T-cell (primary cell): Measurements from ENCODE around the gene GPHA2. TPM values are rescaled to one million over a fixed set of nuclear protein-coding genes. Genes with fewer than 3 reads are reported as not detected.
A peak's percentile ranks its signal among the peaks of the same experiment; 100 is the strongest.

ENCODE experiments used
- ATAC-seq, 4 experiments: fragments of 200-7000 bp in 3 of 4; fragments of 150-1000 bp in 1 of 4; cut with Tn5 transposase; replicated peaks in 1 of 4; 1 replicate in 3 of 4; 2 replicates in 1 of 4; pipeline ENCODE4 v1.10.0; 2021; ENCODE audit warnings: moderate library complexity in 3 of 4, mild to moderate bottlenecking in 2 of 4, moderate number of reproducible peaks in 1 of 4
- CTCF ChIA-PET, 2 donors: fragments of 300-600 bp; sonication (Branson Sonifier 250); formaldehyde crosslinking; loops; one replicate each; lab custom pipeline; 2022; ENCODE audit warnings: antibody characterized with exemption in 2 of 2; lab: Charles Lee
- POLR2A ChIA-PET, 2 donors: fragments of 300-600 bp; sonication (Branson Sonifier 250); formaldehyde crosslinking; loops; one replicate each; lab custom pipeline; 2022; ENCODE audit warnings: antibody characterized with exemption in 2 of 2; lab: Charles Lee
- DNase-seq, 35 experiments: peaks; one replicate each; pipeline versions ENCODE4 v3.0.0 to v3.0.0-alpha.2; 2013 to 2023
- H3K27ac ChIP-seq: one replicate; pipeline ENCODE4 v1.5.1; 2013; ENCODE audit warnings: low read length
- H3K27me3 ChIP-seq, 2 experiments: replicated peaks in 1 of 2; 1 replicate in 1 of 2; 2 replicates in 1 of 2; pipeline versions ENCODE4 v1.6.1 to v1.7.0; 2013; ENCODE audit warnings: low read length in 1 of 2, mixed read lengths in 1 of 2; ENCODE audit not compliant: control insufficient read depth in 2 of 2, insufficient read depth in 2 of 2; ENCODE audit errors: extremely low read depth in 1 of 2
- H3K36me3 ChIP-seq, 2 donors: 1 replicate in 1 of 2; 2 replicates in 1 of 2; pipeline versions ENCODE4 v1.6.1 to v1.7.0; 2013; ENCODE audit warnings: low read length in 1 of 2; ENCODE audit not compliant: control insufficient read depth in 2 of 2, insufficient read depth in 1 of 2; ENCODE audit errors: extremely low read depth in 1 of 2
- H3K4me1 ChIP-seq, 2 experiments: 1 replicate in 1 of 2; 2 replicates in 1 of 2; pipeline versions ENCODE4 v1.6.1 to v1.7.0; 2013; ENCODE audit warnings: low read length in 2 of 2, mixed read lengths in 1 of 2; ENCODE audit not compliant: insufficient read depth in 2 of 2, control insufficient read depth in 1 of 2; ENCODE audit errors: extremely low read depth in 1 of 2
- H3K4me3 ChIP-seq, 2 donors: 1 replicate in 1 of 2; 2 replicates in 1 of 2; pipeline versions ENCODE4 v1.5.1 to v1.7.0; 2013; ENCODE audit warnings: mild to moderate bottlenecking in 2 of 2, low read length in 1 of 2, moderate library complexity in 1 of 2; ENCODE audit not compliant: control insufficient read depth in 1 of 2; ENCODE audit errors: extremely low read depth in 1 of 2
- H3K9me3 ChIP-seq: 2 replicates; pipeline ENCODE4 v1.7.0; 2013
- H3K27ac Mint-ChIP-seq, 2 donors: one replicate each; pipeline ENCODE4 v1.8.0; 2020 to 2021; ENCODE audit warnings: mild to moderate bottlenecking in 2 of 2, mixed read lengths in 2 of 2
- H3K27me3 Mint-ChIP-seq, 2 donors: one replicate each; pipeline ENCODE4 v1.8.0; 2021 to 2022; ENCODE audit warnings: mixed read lengths in 2 of 2
- H3K36me3 Mint-ChIP-seq: one replicate; pipeline ENCODE4 v1.8.0; 2021; ENCODE audit warnings: mixed read lengths
- H3K4me1 Mint-ChIP-seq, 3 donors: one replicate each; pipeline ENCODE4 v1.8.0; 2020 to 2022; ENCODE audit warnings: mixed read lengths in 3 of 3, mild to moderate bottlenecking in 1 of 3
- H3K4me3 Mint-ChIP-seq, 3 donors: one replicate each; pipeline ENCODE4 v1.8.0; 2020 to 2022; ENCODE audit warnings: mild to moderate bottlenecking in 3 of 3, mixed read lengths in 3 of 3, moderate library complexity in 3 of 3
- H3K9me3 Mint-ChIP-seq, 3 donors: one replicate each; pipeline ENCODE4 v1.8.0; 2020 to 2022; ENCODE audit warnings: mixed read lengths in 3 of 3
- WGBS: methylation state at CpG from one replicate; pipeline ENCODE4 v1.1.5; 2013; ENCODE audit warnings: missing lambda C conversion rate; ENCODE audit not compliant: insufficient coverage; 5-methylcytosine and 5-hydroxymethylcytosine counted together
- total RNA-seq, 35 experiments: library from RNA in 6 of 35; stranded (reverse) in 6 of 35; fragments of 120-200 nt in 1 of 35; gene quantifications; one replicate each; pipeline versions ENCODE4 v1.2.1 to v1.2.4 and lab custom pipeline; 2013 to 2026

GPHA2 gene
- total RNA-seq, 5 donors from 2014 or later (not counting 1 experiment from before 2014, with no cell fraction given): 0.90 TPM; not detected in 4

DNA sequence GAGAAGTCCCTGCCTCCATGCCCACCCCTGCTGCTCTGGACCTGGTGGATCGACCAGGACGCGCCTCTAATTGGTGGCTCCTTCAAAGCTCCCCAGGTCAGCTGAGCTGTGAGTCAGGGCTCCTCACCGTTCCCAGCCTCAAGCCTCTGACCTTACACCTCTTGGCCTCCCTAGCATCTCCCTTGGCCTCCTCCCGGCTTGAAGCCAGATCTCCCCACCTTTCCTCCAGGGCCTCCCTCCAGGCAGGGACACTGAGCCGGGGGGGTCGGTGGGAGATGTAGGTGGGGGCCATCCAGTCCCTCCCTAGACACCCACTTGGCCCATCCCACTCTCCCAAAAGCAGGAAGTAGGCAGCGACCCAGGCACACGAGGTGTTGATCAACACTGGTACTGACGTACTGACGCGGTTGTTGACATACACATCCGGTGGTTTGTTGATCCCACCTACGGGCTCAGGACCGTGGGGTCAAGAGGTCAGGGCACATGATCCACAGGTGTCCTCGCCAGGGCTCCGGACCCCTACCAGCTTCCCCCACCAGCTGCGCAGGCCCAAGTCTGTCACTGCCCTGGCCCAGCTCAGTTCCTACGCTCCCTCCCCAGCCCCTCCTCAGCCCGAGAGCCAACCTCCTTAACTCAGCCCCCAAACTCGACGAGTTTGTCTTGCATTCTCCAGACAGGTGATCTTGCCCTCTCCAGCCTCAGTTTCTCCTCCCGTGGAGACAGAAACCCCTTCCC lies 19.5 kb downstream of the GPHA2 start:
- peak in 34 of 35 experiments; percentile 10 to 70 (median 42) for DNase-seq
- peaks cover 14 to 31% of the 10 kb centered on the region in 2 donors for H3K36me3 ChIP-seq
- POLR2A ChIA-PET: interaction anchor here (0.6 to 0.7 kb wide), 2 partner anchors 10 to 15 kb away, joined by 3 read pairs; no protein-coding TSS in a partner anchor
- CTCF ChIA-PET: no interaction called here
- H3K27me3 ChIP-seq: no peaks in the 10 kb centered on the region
- 17% methylated on average over 16 of the region's 23 CpGs for WGBS
- peaks cover 24 to 33% (median 33%) of the 10 kb centered on the region in 3 donors for H3K4me1 Mint-ChIP-seq
- H3K9me3 ChIP-seq: no peaks in the 10 kb centered on the region
- H3K36me3 Mint-ChIP-seq: peaks cover 11% of the 10 kb centered on the region
- H3K4me1 ChIP-seq: peaks cover 5 to 30% of the 10 kb centered on the region in 2 experiments
- no peaks in the 10 kb centered on the region for H3K9me3 Mint-ChIP-seq
- no peaks in the 10 kb centered on the region for H3K27me3 Mint-ChIP-seq
- H3K27ac ChIP-seq: peak overlapping the region; percentile 71
- peak overlapping the region; percentile 95 to 97 for H3K27ac Mint-ChIP-seq
- peak overlapping the region; percentile 82 to 90 (median 84) for H3K4me3 Mint-ChIP-seq
- H3K4me3 ChIP-seq: peak overlapping the region; percentile 93 to 94
- peak in 3 of 4 experiments; percentile 3 to 7 (median 5) for ATAC-seq

GRCh38 chr11:64915376-64915887 lies 20.3 kb downstream of the GPHA2 start:
- H3K36me3 Mint-ChIP-seq: peaks cover 16% of the 10 kb centered on the region
- no CpG with 5 or more reads among the region's 7 CpGs for WGBS
- Histone ChIP-seq H3K9me3 (no peaks in the 10 kb centered on the region), H3K4me1 (peaks cover 5 to 30% of the 10 kb centered on the region in 2 experiments), H3K27me3 (no peaks in the 10 kb centered on the region), H3K36me3 (peaks cover 22 to 38% of the 10 kb centered on the region in 2 donors), H3K4me3 (peak overlapping the region; percentile 93 to 94), H3K27ac (peak overlapping the region; percentile 71)
- ATAC-seq (no peak), DNase-seq (no peak)
- POLR2A ChIA-PET: interaction anchor here (0.6 to 0.7 kb wide), 2 partner anchors 9 to 15 kb away, joined by 3 read pairs; no protein-coding TSS in a partner anchor
- H3K4me3 Mint-ChIP-seq: peak overlapping the region; percentile 82 to 90 (median 84)
- CTCF ChIA-PET: no interaction called here
- peak overlapping the region in 1 of 2 donors; percentile 95 for H3K27ac Mint-ChIP-seq
- no peaks in the 10 kb centered on the region for H3K27me3 Mint-ChIP-seq
- H3K4me1 Mint-ChIP-seq: peaks cover 24 to 33% (median 33%) of the 10 kb centered on the region in 3 donors
- H3K9me3 Mint-ChIP-seq: no peaks in the 10 kb centered on the region

GRCh38 chr11:64914123-64914522 lies 21.6 kb downstream of the GPHA2 start:
- Mint-ChIP-seq H3K4me1 (peaks cover 24 to 33% (median 33%) of the 10 kb centered on the region in 3 donors), H3K36me3 (peaks cover 16% of the 10 kb centered on the region), H3K4me3 (peak overlapping the region in 2 of 3 donors; percentile 46 to 82), H3K27ac (no peak overlapping the region), H3K27me3 (no peaks in the 10 kb centered on the region), H3K9me3 (no peaks in the 10 kb centered on the region)
- Histone ChIP-seq H3K9me3 (no peaks in the 10 kb centered on the region), H3K27ac (no peak overlapping the region), H3K4me3 (no peak overlapping the region), H3K4me1 (peaks cover 5 to 30% of the 10 kb centered on the region in 2 experiments), H3K27me3 (no peaks in the 10 kb centered on the region), H3K36me3 (peaks cover 35 to 47% of the 10 kb centered on the region in 2 donors)
- ATAC-seq: no peak
- WGBS: 97% methylated on average over 15 of the region's 17 CpGs
- ChIA-PET POLR2A (no interaction called here), CTCF (no interaction called here)
- DNase-seq: no peak

DNA sequence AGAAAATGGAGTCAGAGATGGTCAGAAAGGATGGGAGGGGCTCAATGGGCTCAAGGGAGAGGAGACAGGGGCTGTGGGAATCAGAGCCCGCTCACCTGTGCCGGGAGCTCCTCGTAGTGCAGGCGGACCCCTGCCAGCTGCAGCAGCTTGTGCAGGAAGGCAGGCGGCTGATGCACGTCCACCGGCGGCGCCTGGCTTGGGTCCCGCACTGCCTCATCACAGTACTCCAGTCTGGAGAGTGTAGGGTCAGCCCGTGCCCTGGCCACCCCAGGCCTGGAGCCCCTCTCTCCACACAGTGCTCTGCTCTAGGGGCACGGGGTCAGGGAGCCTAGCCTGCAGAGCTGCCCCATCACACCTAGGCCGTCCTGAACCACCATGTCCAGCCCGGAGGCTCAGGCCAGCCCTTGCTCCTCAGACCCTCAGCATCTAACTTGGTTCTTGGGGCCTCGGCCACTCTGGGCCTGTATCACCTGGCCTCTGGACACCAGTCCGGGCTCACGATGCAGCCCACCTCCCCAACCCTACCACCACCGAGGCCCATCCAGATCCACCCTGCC lies 22.4 kb downstream of the GPHA2 start:
- no peak overlapping the region for H3K27ac Mint-ChIP-seq
- peaks cover 35 to 54% of the 10 kb centered on the region in 2 donors for H3K36me3 ChIP-seq
- CTCF ChIA-PET: no interaction called here
- peaks cover 16% of the 10 kb centered on the region for H3K36me3 Mint-ChIP-seq
- no peaks in the 10 kb centered on the region for H3K9me3 Mint-ChIP-seq
- H3K27me3 ChIP-seq: no peaks in the 10 kb centered on the region
- no peak overlapping the region for H3K4me3 ChIP-seq
- H3K27me3 Mint-ChIP-seq: no peaks in the 10 kb centered on the region
- H3K4me3 Mint-ChIP-seq: no peak overlapping the region
- POLR2A ChIA-PET: interaction anchor here in 1 of 2 donors (0.7 kb wide), 1 partner anchor 571 kb away, joined by 3 read pairs; no protein-coding TSS in a partner anchor
- peaks cover 24 to 33% (median 32%) of the 10 kb centered on the region in 3 donors for H3K4me1 Mint-ChIP-seq
- WGBS: 88% methylated on average over 11 of the region's 18 CpGs
- DNase-seq: no peak
- no peak overlapping the region for H3K27ac ChIP-seq
- no peaks in the 10 kb centered on the region for H3K9me3 ChIP-seq
- ATAC-seq: no peak
- H3K4me1 ChIP-seq: peaks cover 5 to 30% of the 10 kb centered on the region in 2 experiments

GRCh38 chr11:64911689-64912088 lies 24.0 kb downstream of the GPHA2 start:
- Histone ChIP-seq H3K27ac (no peak overlapping the region), H3K4me1 (peaks cover 5 to 20% of the 10 kb centered on the region in 2 experiments), H3K36me3 (peaks cover 44 to 67% of the 10 kb centered on the region in 2 donors), H3K9me3 (no peaks in the 10 kb centered on the region), H3K27me3 (no peaks in the 10 kb centered on the region), H3K4me3 (no peak overlapping the region)
- no peak overlapping the region for H3K27ac Mint-ChIP-seq
- H3K36me3 Mint-ChIP-seq: peaks cover 25% of the 10 kb centered on the region
- DNase-seq (no peak), ATAC-seq (no peak)
- H3K4me3 Mint-ChIP-seq: no peak overlapping the region
- CTCF ChIA-PET: no interaction called here
- H3K4me1 Mint-ChIP-seq: peaks cover 10 to 21% (median 19%) of the 10 kb centered on the region in 3 donors
- POLR2A ChIA-PET: interaction anchor here in 1 of 2 donors (1.1 kb wide), 1 partner anchor 12 kb away, joined by 4 read pairs; no protein-coding TSS in a partner anchor
- no peaks in the 10 kb centered on the region for H3K9me3 Mint-ChIP-seq
- 95% methylated on average over 4 of the region's 9 CpGs for WGBS
- H3K27me3 Mint-ChIP-seq: no peaks in the 10 kb centered on the region

DNA sequence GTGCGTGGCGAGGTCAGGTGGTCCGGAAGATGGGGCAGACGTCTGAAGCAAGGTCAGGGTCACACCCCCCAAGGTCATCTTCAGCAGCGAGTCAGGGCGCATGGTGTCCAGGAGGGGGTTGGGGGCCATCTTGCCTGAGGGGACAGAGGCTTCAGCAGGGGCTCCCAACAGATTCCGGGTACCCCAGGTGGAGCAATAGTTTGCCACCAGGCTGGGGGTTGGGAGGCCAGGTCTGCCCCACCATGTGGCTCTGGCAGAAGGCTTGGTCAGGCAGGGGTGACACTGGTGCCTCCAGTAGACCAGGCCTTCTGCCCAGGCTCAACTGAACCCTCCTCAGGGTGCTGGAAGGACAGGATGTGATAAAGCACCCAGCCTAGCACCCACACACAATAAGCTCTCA lies 24.6 kb downstream of the GPHA2 start:
- DNase-seq: no peak
- peaks cover 49 to 72% of the 10 kb centered on the region in 2 donors for H3K36me3 ChIP-seq
- Mint-ChIP-seq H3K4me1 (peaks cover 5 to 16% (median 14%) of the 10 kb centered on the region in 3 donors), H3K36me3 (peaks cover 25% of the 10 kb centered on the region), H3K4me3 (no peak overlapping the region), H3K27me3 (no peaks in the 10 kb centered on the region), H3K27ac (no peak overlapping the region), H3K9me3 (no peaks in the 10 kb centered on the region)
- no peak overlapping the region for H3K27ac ChIP-seq
- 86% methylated on average over 7 of the region's 7 CpGs for WGBS
- ATAC-seq: no peak
- no peaks in the 10 kb centered on the region for H3K9me3 ChIP-seq
- ChIA-PET CTCF (no interaction called here), POLR2A (no interaction called here)
- H3K4me3 ChIP-seq: no peak overlapping the region
- H3K4me1 ChIP-seq: peaks cover 4 to 14% of the 10 kb centered on the region in 2 experiments
- no peaks in the 10 kb centered on the region for H3K27me3 ChIP-seq
